Transverse colon (tissue), 4 donors: ENCODE data around the gene PSMD13. TPM values are rescaled to one million over a fixed set of nuclear protein-coding genes. Genes with fewer than 3 reads are reported as not detected.

Experiments
- DNase-seq: peaks from one replicate; pipeline ENCODE4 v3.0.0-alpha.2; 2019
- H3K27ac ChIP-seq, 4 donors: fragments of 200-600 bp; sonication (generic); 2 replicates each; pipeline ENCODE4 v1.5.1; 2016 to 2018; ENCODE audit warnings: inconsistent platforms in 4 of 4
- H3K27me3 ChIP-seq: fragments of 200-600 bp; sonication (generic); 2 replicates; pipeline ENCODE4 v1.5.1; 2017; ENCODE audit warnings: inconsistent platforms
- H3K36me3 ChIP-seq, 4 donors: fragments of 200-600 bp; sonication (generic); 2 replicates each; pipeline ENCODE4 v1.5.1; 2017 to 2019; ENCODE audit warnings: inconsistent platforms in 4 of 4
- H3K4me1 ChIP-seq, 4 donors: fragments of 200-600 bp; sonication (generic); 2 replicates each; pipeline ENCODE4 v1.5.1; 2017 to 2020; ENCODE audit warnings: inconsistent platforms in 4 of 4
- H3K4me3 ChIP-seq, 4 donors: fragments of 200-600 bp; sonication (generic); 1 replicate in 1 of 4; 2 replicates in 3 of 4; pipeline versions ENCODE4 v1.5.1 to v1.6.1; 2017 to 2019; ENCODE audit warnings: inconsistent platforms in 4 of 4
- H3K9me3 ChIP-seq, 2 donors: fragments of 200-600 bp; sonication (generic); 2 replicates each; pipeline ENCODE4 v1.5.1; 2017 to 2019; ENCODE audit warnings: inconsistent platforms in 2 of 2
- CTCF ChIP-seq, 5 experiments: fragments of 200-600 bp in 3 of 5; fragments of 450-650 bp in 2 of 5; sonication (generic) in 3 of 5; IDR thresholded peaks; 1 replicate in 2 of 5; 2 replicates in 3 of 5; pipeline ENCODE4 v1.5.1; 2016 to 2017; ENCODE audit warnings: antibody characterized with exemption in 5 of 5, inconsistent platforms in 3 of 5, mild to moderate bottlenecking in 2 of 5, moderate library complexity in 1 of 5
- EP300 ChIP-seq: sonication (generic); formaldehyde crosslinking; IDR thresholded peaks from one replicate; pipeline ENCODE4 v1.6.1; 2017; ENCODE audit warnings: antibody characterized with exemption, low read depth
- POLR2A ChIP-seq: fragments of 450-650 bp; IDR thresholded peaks from one replicate; pipeline ENCODE4 v1.6.1; 2016; ENCODE audit warnings: antibody characterized with exemption, mild to moderate bottlenecking, moderate library complexity
- POLR2AphosphoS5 ChIP-seq, 3 donors: sonication (generic); formaldehyde crosslinking; IDR thresholded peaks; one replicate each; pipeline ENCODE4 v1.6.1; 2016; ENCODE audit warnings: antibody characterized with exemption in 3 of 3
- WGBS, 2 donors: methylation state at CpG; one replicate each; pipeline ENCODE4 v1.1.5; 2018; ENCODE audit warnings: low coverage in 1 of 2; 5-methylcytosine and 5-hydroxymethylcytosine counted together
- in situ Hi-C, 4 donors: fragments of 200-750 bp; cut with MboI; loops; one replicate each; pipeline versions ENCODE4 v1.15.0 to v1.15.1; 2017; ENCODE audit warnings: low sequenced_read_pairs in 3 of 4, low pct_ligation_motif_present in 1 of 4, low pct_unique_long_range_greater_than_20kb in 1 of 4
- intact Hi-C: fragments of 100-400 bp; cut with DNase I; formaldehyde crosslinking; loops from one replicate; pipeline ENCODE4 v1.15.1; 2023; ENCODE audit warnings: low total_unique reads
- total RNA-seq, 4 donors: library from RNA; depleted of rRNA; stranded (reverse); fragments of >200 nt; gene quantifications; one replicate each; pipeline ENCODE4 v1.1.0, GENCODE V29; 2016

PSMD13 gene
- total RNA-seq, 4 donors from 2014 or later: 23.2 to 96.5 (median 52.2) TPM

- no peak for DNase-seq
- TF ChIP-seq CTCF (IDR thresholded peaks at IDR 0.05): no peak
- no peak for TF ChIP-seq POLR2A
- TF ChIP-seq POLR2AphosphoS5 (IDR thresholded peaks at IDR 0.05): no peak
- intact Hi-C loops: no loop called here
- 83 to 95% methylated on average over 3 to 5 of the region's 5 CpGs for WGBS, 2 donors
- Histone ChIP-seq H3K27ac (no peak overlapping the region), H3K27me3 (no peaks in the 10 kb centered on the region), H3K4me3 (no peak overlapping the region), H3K36me3 (peaks cover 0 to 44% (median 18%) of the 10 kb centered on the region in 4 donors), H3K9me3 (no peaks in the 10 kb centered on the region), H3K4me1 (no peaks in the 10 kb centered on the region)
- in situ Hi-C loops: loop anchor here in 1 of 4 donors (10.0 kb wide), 1 partner anchor 115 kb away; the partner anchor contains the start of gene B4GALNT4
Measured at GRCh38 chr11:250274-250673, 13.5 kb downstream of the PSMD13 start.

GRCh38 chr11:250740-251299 lies 14.0 kb downstream of the PSMD13 start:
- DNase-seq: peak; percentile 70
- Histone ChIP-seq H3K9me3 (no peaks in the 10 kb centered on the region), H3K27ac (no peak overlapping the region), H3K4me1 (no peaks in the 10 kb centered on the region), H3K36me3 (peaks cover 0 to 40% (median 18%) of the 10 kb centered on the region in 4 donors), H3K4me3 (no peak overlapping the region), H3K27me3 (no peaks in the 10 kb centered on the region)
- TF ChIP-seq POLR2AphosphoS5 (IDR thresholded peaks at IDR 0.05) (no peak), EP300 (no peak), POLR2A (no peak), CTCF (IDR thresholded peaks at IDR 0.05) (peak; percentile 54 to 66 (median 63))
- intact Hi-C loops (no loop called here), in situ Hi-C loops (loop anchor here in 1 of 4 donors (10.0 kb wide), 1 partner anchor 114 kb away; the partner anchor contains the start of gene B4GALNT4)
- 79 to 87% methylated on average over 10 of the region's 10 CpGs for WGBS, 2 donors

GRCh38 chr11:251550-251949 lies 14.8 kb downstream of the PSMD13 start:
- no peak overlapping the region for H3K27ac ChIP-seq
- H3K27me3 ChIP-seq: no peaks in the 10 kb centered on the region
- no peaks in the 10 kb centered on the region for H3K4me1 ChIP-seq
- H3K36me3 ChIP-seq: peaks cover 0 to 33% (median 16%) of the 10 kb centered on the region in 4 donors
- no peak overlapping the region for H3K4me3 ChIP-seq
- intact Hi-C loops: no loop called here
- WGBS, 2 donors: 84 to 92% methylated on average over 5 to 10 of the region's 10 CpGs
- no peak for TF ChIP-seq POLR2AphosphoS5 (IDR thresholded peaks at IDR 0.05)
- TF ChIP-seq CTCF (IDR thresholded peaks at IDR 0.05): no peak
- no peak for TF ChIP-seq POLR2A
- TF ChIP-seq EP300: no peak
- DNase-seq: no peak
- no peaks in the 10 kb centered on the region for H3K9me3 ChIP-seq
- in situ Hi-C loops: loop anchor here in 1 of 4 donors (10.0 kb wide), 1 partner anchor 113 kb away; the partner anchor contains the start of gene B4GALNT4

- Histone ChIP-seq H3K4me3 (no peak overlapping the region), H3K36me3 (peaks cover 0 to 22% (median 11%) of the 10 kb centered on the region in 4 donors), H3K4me1 (no peaks in the 10 kb centered on the region), H3K27me3 (no peaks in the 10 kb centered on the region), H3K27ac (no peak overlapping the region), H3K9me3 (no peaks in the 10 kb centered on the region)
- intact Hi-C loops: no loop called here
- no peak for DNase-seq
- WGBS, 2 donors: 85 to 89% methylated on average over 6 to 8 of the region's 8 CpGs
- TF ChIP-seq POLR2AphosphoS5 (IDR thresholded peaks at IDR 0.05): no peak
- TF ChIP-seq POLR2A: no peak
- TF ChIP-seq EP300: no peak
- TF ChIP-seq CTCF (IDR thresholded peaks at IDR 0.05): no peak
- in situ Hi-C loops: loop anchor here in 1 of 4 donors (10.0 kb wide), 1 partner anchor 112 kb away; the partner anchor contains the start of gene B4GALNT4
Measured at GRCh38 chr11:252666-253065, 15.9 kb downstream of the PSMD13 start.
